AG09319 (cell line): ENCODE measurements around the gene YWHAQ.
A peak's percentile ranks its signal among the peaks of the same experiment; 100 is the strongest.
"Not testable (repeated sequence)": the region's sequence is repeated elsewhere in the genome, so short reads cannot be mapped to it uniquely, and the experiment has no call there.

Experiments used
- DNase-seq: peaks from one replicate; pipeline ENCODE4 v3.0.0-alpha.2; 2010; ENCODE audit warnings: low read depth; ENCODE audit errors: extremely low read depth
- TF ChIP-seq, protein P1 (sequence below): IDR thresholded peaks from 2 replicates; pipeline ENCODE4 v1.5.1; 2011; ENCODE audit warnings: low read depth, mild to moderate bottlenecking, inconsistent platforms, low read length, moderate library complexity

Gene YWHAQ

GRCh38 chr2:9555297-9556120 lies 75.3 kb downstream of the YWHAQ start, which contains the start of gene ADAM17:
ADAM17 (minus strand) TSS chr2:9555830; CDS start chr2:9555605, 225 bp downstream.
- peak; percentile 92 for DNase-seq

GRCh38 chr2:9554921-9555296 lies 75.9 kb downstream of the YWHAQ start:
- TF ChIP-seq, protein P1, sequence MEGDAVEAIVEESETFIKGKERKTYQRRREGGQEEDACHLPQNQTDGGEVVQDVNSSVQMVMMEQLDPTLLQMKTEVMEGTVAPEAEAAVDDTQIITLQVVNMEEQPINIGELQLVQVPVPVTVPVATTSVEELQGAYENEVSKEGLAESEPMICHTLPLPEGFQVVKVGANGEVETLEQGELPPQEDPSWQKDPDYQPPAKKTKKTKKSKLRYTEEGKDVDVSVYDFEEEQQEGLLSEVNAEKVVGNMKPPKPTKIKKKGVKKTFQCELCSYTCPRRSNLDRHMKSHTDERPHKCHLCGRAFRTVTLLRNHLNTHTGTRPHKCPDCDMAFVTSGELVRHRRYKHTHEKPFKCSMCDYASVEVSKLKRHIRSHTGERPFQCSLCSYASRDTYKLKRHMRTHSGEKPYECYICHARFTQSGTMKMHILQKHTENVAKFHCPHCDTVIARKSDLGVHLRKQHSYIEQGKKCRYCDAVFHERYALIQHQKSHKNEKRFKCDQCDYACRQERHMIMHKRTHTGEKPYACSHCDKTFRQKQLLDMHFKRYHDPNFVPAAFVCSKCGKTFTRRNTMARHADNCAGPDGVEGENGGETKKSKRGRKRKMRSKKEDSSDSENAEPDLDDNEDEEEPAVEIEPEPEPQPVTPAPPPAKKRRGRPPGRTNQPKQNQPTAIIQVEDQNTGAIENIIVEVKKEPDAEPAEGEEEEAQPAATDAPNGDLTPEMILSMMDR = no peak
- DNase-seq = peak; percentile 49

More at GRCh38 chr2:9555297-9556120, 75.3 kb downstream of the YWHAQ start, which contains the start of gene ADAM17:
- TF ChIP-seq, protein P1 = peak; percentile 32

DNA sequence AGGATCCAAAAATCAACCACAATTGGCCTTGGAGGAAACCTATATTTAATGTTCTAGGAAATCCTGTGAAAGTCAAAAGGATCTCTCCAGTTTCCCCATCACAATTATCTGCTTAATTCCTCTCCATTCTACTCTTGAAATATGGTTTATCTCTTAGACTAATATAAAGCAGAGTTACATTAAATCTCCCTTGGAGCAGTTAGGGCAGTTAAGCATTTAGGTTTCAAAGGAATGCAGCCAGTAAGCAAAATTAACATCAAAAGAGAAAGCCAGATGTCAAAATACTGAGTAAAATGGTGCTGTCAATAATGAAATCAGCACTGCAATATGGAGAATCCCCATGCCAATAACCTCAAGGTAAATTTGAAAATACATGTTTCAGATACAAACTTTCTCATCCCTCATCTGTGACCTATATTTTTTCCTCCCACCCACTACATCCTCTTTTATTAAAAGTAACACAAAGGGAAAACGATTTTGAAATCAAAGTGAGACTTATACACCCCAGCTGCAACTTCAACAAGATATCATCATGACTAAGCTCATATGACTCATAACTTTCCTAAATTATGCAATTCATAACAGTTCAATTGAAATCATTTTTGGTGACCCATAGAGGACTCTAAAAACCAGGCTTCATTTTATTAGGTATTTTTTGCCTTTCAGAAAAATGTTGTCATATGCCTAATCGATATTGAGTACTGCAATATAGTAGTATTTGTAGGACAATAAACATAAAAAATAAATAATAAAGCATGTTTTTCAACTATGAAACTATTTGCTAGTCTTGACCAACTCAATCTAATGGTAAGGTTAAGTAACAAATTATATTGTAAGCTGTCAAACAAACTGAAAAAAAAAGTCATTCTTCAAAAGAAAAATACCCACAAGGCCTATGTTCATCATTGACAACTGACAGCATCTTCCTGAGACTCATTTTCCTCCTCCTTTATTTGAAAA lies 78.3 kb downstream of the YWHAQ start:
- TF ChIP-seq, protein P1 = no peak
- DNase-seq = peak; percentile 44

GRCh38 chr2:9550859-9551391 lies 79.9 kb downstream of the YWHAQ start:
- not testable (repeated sequence) for DNase-seq

DNA sequence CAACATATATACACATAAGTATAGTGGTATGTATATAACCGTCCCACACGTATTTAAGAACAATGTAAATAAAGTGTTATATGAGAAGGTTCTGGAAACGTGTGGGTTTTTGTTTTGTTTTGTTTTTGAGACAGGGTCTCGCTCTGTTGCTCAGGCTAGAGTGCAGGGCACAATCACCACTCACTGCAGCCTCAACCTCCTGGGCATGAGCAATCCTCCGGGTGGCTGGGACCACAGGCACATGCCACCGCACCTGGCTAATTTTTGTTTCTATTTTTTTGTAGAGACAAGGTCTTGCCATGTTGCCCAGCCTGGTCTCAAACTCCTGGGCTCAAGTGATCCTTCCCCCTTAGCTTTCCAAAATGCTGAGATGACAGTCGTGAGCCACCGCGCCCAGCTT lies 81.4 kb downstream of the YWHAQ start:
- no peak for DNase-seq
- TF ChIP-seq, protein P1 = no peak

DNA sequence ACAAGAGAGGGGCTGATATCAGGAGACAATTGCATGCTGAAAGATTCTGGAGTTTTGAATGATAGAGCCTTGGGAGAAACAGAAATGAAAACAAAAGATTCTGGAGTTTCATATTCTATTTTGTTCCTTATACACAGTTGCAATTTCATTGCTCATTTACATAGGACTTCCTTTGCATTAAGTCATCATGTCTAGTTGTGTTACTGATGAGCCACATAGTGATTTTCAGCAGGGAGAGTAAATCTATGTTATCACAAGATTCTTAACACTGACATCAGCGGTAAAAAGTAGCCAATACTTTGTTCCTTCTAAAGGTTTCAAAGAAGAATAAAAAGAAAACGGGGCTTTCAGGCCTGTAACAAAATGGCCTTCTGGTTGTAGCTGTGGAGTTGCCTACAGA lies 82.3 kb downstream of the YWHAQ start:
- TF ChIP-seq, protein P1 = no peak
- no peak for DNase-seq

DNA sequence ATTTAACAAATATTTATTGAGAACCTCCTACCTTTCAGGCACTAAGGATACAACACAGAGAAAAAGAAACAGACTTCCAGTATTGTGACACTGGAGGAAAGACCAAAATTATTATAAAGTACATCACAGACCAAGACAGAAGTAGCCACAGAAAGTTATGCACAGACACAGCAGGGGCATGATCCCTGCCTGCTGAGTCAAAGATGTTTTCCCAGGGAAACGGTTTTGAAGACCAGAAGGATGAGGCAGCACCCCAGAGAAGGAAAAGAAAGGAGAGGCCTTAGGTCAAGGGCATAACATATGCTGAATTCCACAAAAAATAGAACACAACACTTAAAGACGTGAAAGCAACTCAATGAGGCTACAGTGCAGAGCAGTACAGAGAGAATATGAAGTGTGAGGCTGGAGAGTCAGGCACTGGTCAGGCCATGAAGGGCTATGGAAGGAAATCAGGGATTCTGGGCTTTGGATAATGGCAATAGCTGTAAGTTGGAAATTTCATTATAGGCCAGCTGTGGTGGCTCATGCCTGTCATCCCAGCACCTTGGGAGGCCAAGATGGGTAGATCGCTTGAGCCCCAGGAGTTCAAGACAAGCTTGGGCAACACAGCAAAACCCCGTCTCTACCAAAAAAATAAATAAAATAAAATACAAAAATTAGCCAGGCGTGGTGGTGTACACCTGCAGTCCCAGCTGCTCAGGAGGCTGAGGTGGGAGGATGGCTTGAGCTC lies 83.4 kb downstream of the YWHAQ start:
- no peak for DNase-seq
- TF ChIP-seq, protein P1 = no peak
